ENCODE data around the gene EML1. TPM values are rescaled to one million over a fixed set of nuclear protein-coding genes. Genes with fewer than 3 reads are reported as not detected.

The EML1 gene
- 10 to 100 TPM; 83.1 to 92.6 TPM for total RNA-seq
- long read RNA-seq, donor 1, full-length matches to known transcripts = 5 of 45 reads
- long read RNA-seq, donor 1, partial matches to known transcripts = 13 of 45 reads
- long read RNA-seq, donor 1, other reads (novel, unspliced or antisense) = 27 of 45 reads
- long read RNA-seq, donor 2, full-length matches to known transcripts = 4 of 33 reads
- long read RNA-seq, donor 2, partial matches to known transcripts = 21 of 33 reads
- long read RNA-seq, donor 2, other reads (novel, unspliced or antisense) = 8 of 33 reads

GRCh38 chr14:99793213-99794150 is at the start of gene EML1:
Gene EML1, plus strand, starts transcription at chr14:99793413. Its CDS starts 64 bp downstream, at chr14:99793477.
- peak; percentile 94 for DNase-seq (ENCODE audit: low spot score)

GRCh38 chr14:99744199-99744872 is 48.9 kb upstream of the EML1 start:
- intact Hi-C loops (cut with DNase I) = no loop called here
- no peak for DNase-seq (ENCODE audit: low spot score)

More at GRCh38 chr14:99793213-99794150, at the start of gene EML1:
- intact Hi-C loops (cut with DNase I) = loop anchor here in 1 of 2 donors (5.0 kb wide), 1 partner anchor 61 kb away; no protein-coding TSS in a partner anchor

- no peak for DNase-seq (ENCODE audit: low spot score)
- intact Hi-C loops (cut with DNase I) = no loop called here
These were observed 48.4 kb upstream of the EML1 start for GRCh38 chr14:99744873-99745224.

- intact Hi-C loops (cut with DNase I) = no loop called here
- DNase-seq (ENCODE audit: low spot score) = no peak
These were observed 47.8 kb upstream of the EML1 start for GRCh38 chr14:99745307-99745951.

GRCh38 chr14:99747167-99747566 is 46.0 kb upstream of the EML1 start:
- no peak for DNase-seq (ENCODE audit: low spot score)
- intact Hi-C loops (cut with DNase I) = no loop called here

- no peak for DNase-seq (ENCODE audit: low spot score)
- intact Hi-C loops (cut with DNase I) = no loop called here
These were observed 45.5 kb upstream of the EML1 start for GRCh38 chr14:99747582-99748330.

- DNase-seq (ENCODE audit: low spot score) = no peak
- intact Hi-C loops (cut with DNase I) = no loop called here
These were observed 44.7 kb upstream of the EML1 start for GRCh38 chr14:99748529-99748928.

GRCh38 chr14:99749142-99749541 is 44.1 kb upstream of the EML1 start:
- intact Hi-C loops (cut with DNase I) = no loop called here
- no peak for DNase-seq (ENCODE audit: low spot score)

- intact Hi-C loops (cut with DNase I) = loop anchor here in 1 of 2 donors (5.0 kb wide), 1 partner anchor 37 kb away; no protein-coding TSS in a partner anchor
- DNase-seq (ENCODE audit: low spot score) = no peak
These were observed 43.2 kb upstream of the EML1 start for GRCh38 chr14:99749763-99750715.

GRCh38 chr14:99750746-99751450 is 42.3 kb upstream of the EML1 start:
- intact Hi-C loops (cut with DNase I) = loop anchor here in 1 of 2 donors (5.0 kb wide), 1 partner anchor 36 kb away; no protein-coding TSS in a partner anchor
- DNase-seq (ENCODE audit: low spot score) = no peak

- DNase-seq (ENCODE audit: low spot score) = no peak
- intact Hi-C loops (cut with DNase I) = loop anchor here in 1 of 2 donors (5.0 kb wide), 1 partner anchor 35 kb away; no protein-coding TSS in a partner anchor
These were observed 41.4 kb upstream of the EML1 start for GRCh38 chr14:99751539-99752485.

GRCh38 chr14:99752486-99753121 is 40.6 kb upstream of the EML1 start:
- intact Hi-C loops (cut with DNase I) = loop anchor here in 1 of 2 donors (5.0 kb wide), 1 partner anchor 35 kb away; no protein-coding TSS in a partner anchor
- peak; percentile 68 for DNase-seq (ENCODE audit: low spot score)

GRCh38 chr14:99753225-99754140 is 39.7 kb upstream of the EML1 start:
- intact Hi-C loops (cut with DNase I) = loop anchor here in 1 of 2 donors (5.0 kb wide), 1 partner anchor 34 kb away; no protein-coding TSS in a partner anchor
- peak; percentile 42 for DNase-seq (ENCODE audit: low spot score)

Measured in posterior vena cava (tissue), 2 donors.